GM12878 (cell line): Measurements from ENCODE around the gene CHAT. TPM values are rescaled to one million over a fixed set of nuclear protein-coding genes. Genes with fewer than 3 reads are reported as not detected.

Experiments
- ATAC-seq: fragments of 200-7000 bp; cut with Tn5 transposase; 3 replicates; pipeline ENCODE4 v1.9.1; 2020; ENCODE audit warnings: mild to moderate bottlenecking, moderate library complexity
- BruUV-seq: library from RNA; stranded (reverse); fragments of 400-500 nt; replicated peaks from 2 replicates; lab custom pipeline; 2021; lab: Mats Ljungman, UMichigan
- CTCF ChIA-PET: fragments of 300-600 bp; sonication (Branson Sonifier 250); formaldehyde crosslinking; extraction: SDS; loops from one replicate; lab custom pipeline; 2021; ENCODE audit warnings: inconsistent platforms; lab: Yijun Ruan, JAX
- POLR2A ChIA-PET: fragments of 350-600 bp; formaldehyde crosslinking; extraction: SDS; loops from one replicate; lab custom pipeline; 2021; ENCODE audit warnings: inconsistent platforms; lab: Charles Lee
- RAD21 ChIA-PET: fragments of 300-600 bp; sonication (Branson Sonifier 250); formaldehyde crosslinking; loops from one replicate; lab custom pipeline; 2023; ENCODE audit warnings: antibody characterized with exemption; ENCODE audit not compliant: unreplicated experiment; lab: Charles Lee
- SMC1A ChIA-PET: fragments of 300-600 bp; sonication (Branson Sonifier 250); formaldehyde crosslinking; loops from one replicate; lab custom pipeline; 2023; ENCODE audit not compliant: unreplicated experiment, uncharacterized antibody; lab: Charles Lee
- DNase-seq: peaks from one replicate; pipeline ENCODE4 v3.0.0-alpha.2; 2011; ENCODE audit warnings: low read depth, low spot score
- FAIRE-seq: peaks from 3 replicates; lab custom pipeline; 2011; peaks lifted over from hg19 to GRCh38; lab: Jason Lieb, UNC
- H2AFZ ChIP-seq: 2 replicates; pipeline ENCODE4 v1.6.0; 2011; ENCODE audit warnings: low read depth, low read length, control low read depth; ENCODE audit not compliant: control insufficient read depth
- H3K27ac ChIP-seq: 2 replicates; pipeline ENCODE4 v1.5.1; 2011; ENCODE audit warnings: control low read depth; ENCODE audit not compliant: control insufficient read depth, insufficient read depth
- H3K27me3 ChIP-seq, 2 experiments: replicated peaks in 1 of 2; 2 replicates each; pipeline versions ENCODE4 v1.6.0 to v1.6.1; 2011; ENCODE audit warnings: low read length in 1 of 2; ENCODE audit not compliant: control insufficient read depth in 2 of 2, insufficient read depth in 2 of 2
- H3K36me3 ChIP-seq, 2 experiments: 2 replicates each; pipeline ENCODE4 v1.5.1; 2011; ENCODE audit warnings: low read length in 1 of 2; ENCODE audit not compliant: control insufficient read depth in 2 of 2, insufficient read depth in 2 of 2
- H3K4me1 ChIP-seq: 2 replicates; pipeline ENCODE4 v1.6.1; 2011; ENCODE audit warnings: mild to moderate bottlenecking, low read length, moderate library complexity, mixed read lengths; ENCODE audit not compliant: control insufficient read depth, insufficient read depth
- H3K4me2 ChIP-seq: 2 replicates; pipeline ENCODE4 v1.6.0; 2011; ENCODE audit warnings: control low read depth; ENCODE audit not compliant: control insufficient read depth, insufficient read depth
- H3K4me3 ChIP-seq: fragments of 200-600 bp; sonication (generic); 2 replicates; pipeline ENCODE4 v1.5.1; 2016
- H3K79me2 ChIP-seq: 2 replicates; pipeline ENCODE4 v1.6.0; 2011; ENCODE audit warnings: low read length; ENCODE audit not compliant: control insufficient read depth, insufficient read depth
- H3K9ac ChIP-seq: 2 replicates; pipeline ENCODE4 v1.8.0; 2011; ENCODE audit warnings: low read length, control low read depth, mixed read lengths; ENCODE audit not compliant: control insufficient read depth, insufficient read depth
- H3K9me3 ChIP-seq: replicated peaks from 3 replicates; pipeline ENCODE4 v1.5.1; 2011; ENCODE audit warnings: mild to moderate bottlenecking, low read length; ENCODE audit not compliant: control insufficient read depth, insufficient read depth
- H4K20me1 ChIP-seq: 2 replicates; pipeline ENCODE4 v1.6.0; 2011; ENCODE audit not compliant: control insufficient read depth, insufficient read depth
- ATF2 ChIP-seq: IDR thresholded peaks from 2 replicates; pipeline ENCODE4 v1.6.1; 2012; ENCODE audit warnings: low read length, inconsistent platforms
- BHLHE40 ChIP-seq, 2 experiments: fragments of 450-650 bp in 1 of 2; IDR thresholded peaks; 2 replicates each; pipeline ENCODE4 v1.6.1; 2011 to 2017; ENCODE audit warnings: low read depth in 2 of 2, borderline replicate concordance in 1 of 2, improper control_type of control experiment in 1 of 2, low read length in 1 of 2, mild to moderate bottlenecking in 1 of 2
- CTCF ChIP-seq, 3 experiments: IDR thresholded peaks in 2 of 3; conservative IDR thresholded peaks in 1 of 3; 2 replicates each; pipeline ENCODE4 v1.5.1; 2011; ENCODE audit warnings: low read depth in 3 of 3, low read length in 3 of 3, mild to moderate bottlenecking in 3 of 3, control low read depth in 2 of 3, moderate library complexity in 2 of 3, inconsistent platforms in 1 of 3, mixed read lengths in 1 of 3; ENCODE audit not compliant: control insufficient read depth in 2 of 3, insufficient read depth in 1 of 3; ENCODE audit errors: extremely low read depth in 1 of 3
- EGR1 ChIP-seq, 2 experiments: IDR thresholded peaks; 1 replicate in 1 of 2; 2 replicates in 1 of 2; pipeline ENCODE4 v1.6.1; 2011 to 2012; ENCODE audit warnings: low read depth in 2 of 2, low read length in 2 of 2, borderline replicate concordance in 1 of 2, mild to moderate bottlenecking in 1 of 2, moderate library complexity in 1 of 2
- ESRRA ChIP-seq: IDR thresholded peaks from 2 replicates; pipeline ENCODE4 v1.6.1; 2012; ENCODE audit warnings: mild to moderate bottlenecking, low read length, improper control_type of control experiment
- FOXK2 ChIP-seq: fragments of 450-650 bp; IDR thresholded peaks from 2 replicates; pipeline ENCODE4 v1.6.1; 2017; ENCODE audit warnings: mild to moderate bottlenecking, moderate library complexity
- FOXM1 ChIP-seq: IDR thresholded peaks from 2 replicates; pipeline ENCODE4 v1.6.1; 2012; ENCODE audit warnings: low read depth, mild to moderate bottlenecking, inconsistent platforms, low read length, moderate library complexity
- GABPA ChIP-seq: IDR thresholded peaks from 2 replicates; pipeline ENCODE4 v1.6.1; 2014; ENCODE audit warnings: antibody characterized with exemption, low read depth, mild to moderate bottlenecking, inconsistent platforms
- GATAD2B ChIP-seq: fragments of 450-650 bp; conservative IDR thresholded peaks from 2 replicates; pipeline ENCODE4 v1.6.1; 2017; ENCODE audit warnings: low read depth, mild to moderate bottlenecking, moderate library complexity
- HDAC2 ChIP-seq: fragments of 200-600 bp; sonication (generic); IDR thresholded peaks from 2 replicates; pipeline ENCODE4 v1.6.1; 2017
- HDGF ChIP-seq: fragments of 450-650 bp; IDR thresholded peaks from 2 replicates; pipeline ENCODE4 v1.6.1; 2016; ENCODE audit warnings: antibody characterized with exemption
- IKZF2 ChIP-seq, 2 experiments: fragments of 450-650 bp; IDR thresholded peaks; 2 replicates each; pipeline ENCODE4 v1.6.1; 2017; ENCODE audit warnings: mild to moderate bottlenecking in 2 of 2, moderate library complexity in 2 of 2
- LARP7 ChIP-seq: fragments of 450-650 bp; IDR thresholded peaks from 2 replicates; pipeline ENCODE4 v1.6.1; 2017; ENCODE audit warnings: mild to moderate bottlenecking
- MYB ChIP-seq: fragments of 150-350 bp; IDR thresholded peaks from 2 replicates; pipeline ENCODE4 v1.6.1; 2014; ENCODE audit warnings: mild to moderate bottlenecking, low read depth, low read length, borderline replicate concordance
- SMARCA5 ChIP-seq: fragments of 450-650 bp; IDR thresholded peaks from 2 replicates; pipeline ENCODE4 v1.6.1; 2017; ENCODE audit warnings: mild to moderate bottlenecking
- STAT1 ChIP-seq: fragments of 450-650 bp; conservative IDR thresholded peaks from 2 replicates; pipeline ENCODE4 v1.6.1; 2014; ENCODE audit warnings: antibody characterized with exemption, mild to moderate bottlenecking
- WRNIP1 ChIP-seq: IDR thresholded peaks from 2 replicates; pipeline ENCODE4 v1.6.1; 2011; ENCODE audit warnings: low read depth, low read length, improper control_type of control experiment, borderline replicate concordance
- ZBTB4 ChIP-seq: fragments of 450-650 bp; formaldehyde crosslinking; IDR thresholded peaks from 2 replicates; pipeline ENCODE4 v1.4.0; 2022; ENCODE audit warnings: mild to moderate bottlenecking, moderate library complexity
- ZNF217 ChIP-seq: fragments of 450-650 bp; IDR thresholded peaks from 2 replicates; pipeline ENCODE4 v1.6.1; 2017; ENCODE audit warnings: antibody characterized with exemption, mild to moderate bottlenecking
- WGBS: methylation state at CpG from one replicate; pipeline ENCODE4 v1.1.6; 2016; ENCODE audit warnings: low lambda C conversion rate; ENCODE audit not compliant: insufficient replicate concordance, insufficient coverage; ENCODE audit errors: missing lambda C conversion rate; 5-methylcytosine and 5-hydroxymethylcytosine counted together
- in situ Hi-C: fragments of 300-500 bp; cut with MboI; formaldehyde crosslinking; loops from 9 replicates; pipeline ENCODE4 v1.14.3; 2018; ENCODE audit warnings: mixed read lengths
- intact Hi-C: fragments of 100-400 bp; cut with micrococcal nuclease; formaldehyde crosslinking; loops from one replicate; pipeline ENCODE4 v1.14.2; 2022; ENCODE audit not compliant: unreplicated experiment
- polyA plus RNA-seq, 11 experiments: library from polyadenylated mRNA; depleted of rRNA in 4 of 11; unstranded in 6 of 11; stranded (reverse) in 5 of 11; fragments of >200 nt; fragmentation: Nextera tagmentation in 4 of 11; fragmentation: Illumina TruSeq in 1 of 11; extraction: Ambion mirVana in 4 of 11; extraction: Trizol in 1 of 11; gene quantifications; 1 replicate in 1 of 11; 2 replicates in 10 of 11; pipeline versions ENCODE4 v1.2.1 to v1.2.3, GENCODE V29; 2011 to 2016; ENCODE audit warnings: inconsistent platforms in 2 of 11, missing spikeins in 2 of 11, low read depth in 1 of 11
- total RNA-seq, 4 experiments: library from RNA; depleted of rRNA in 3 of 4; stranded (reverse); fragments of >200 nt in 3 of 4; fragmentation: Illumina TruSeq in 1 of 4; extraction: Trizol in 1 of 4; gene quantifications; 2 replicates each; pipeline versions ENCODE4 v1.2.1 to v1.2.3, GENCODE V29; 2013 to 2021

CHAT gene
- total and polyA plus RNA-seq, 10 of the 15 experiments (the other 5 are each of a cell fraction or from before 2014, with no cell fraction given), result not detected

GRCh38 chr10:49664842-49665355 is 51.1 kb downstream of the CHAT start:
- no TSS peak for BruUV-seq
- Histone ChIP-seq H3K36me3 (no peaks in the 10 kb centered on the region), H2AFZ (no peak overlapping the region), H3K9ac (no peak overlapping the region), H3K4me2 (no peak overlapping the region), H3K27me3 (peaks cover 0 to 1% of the 10 kb centered on the region in 2 experiments; a peak in 2 of 4 replicates)
- ChIA-PET RAD21 (no interaction called here), POLR2A (no interaction called here), CTCF (no interaction called here), SMC1A (no interaction called here)
- in situ Hi-C loops, result no loop called here
- no peak for TF ChIP-seq STAT1
- TF ChIP-seq ZBTB4 (CRISPR knock-in tag), result no peak
- no peak for TF ChIP-seq CTCF (IDR thresholded peaks at IDR 0.05 in 2 of 3, conservative IDR thresholded peaks at IDR 0.05 in 1 of 3; ENCODE audit: control insufficient read depth in 2 of 3, extremely low read depth in 1 of 3, insufficient read depth in 1 of 3, low read depth in 3 of 3, low read length in 3 of 3)
- TF ChIP-seq EGR1 (IDR thresholded peaks at IDR 0.05; ENCODE audit: borderline replicate concordance in 1 of 2, low read depth in 2 of 2, low read length in 2 of 2), result no peak
- no peak for TF ChIP-seq FOXM1
- no peak for TF ChIP-seq GATAD2B
- no peak for TF ChIP-seq LARP7
- TF ChIP-seq ZNF217, result no peak
- TF ChIP-seq HDAC2, result no peak
- no peak for TF ChIP-seq ESRRA
- TF ChIP-seq HDGF, result no peak
- TF ChIP-seq ATF2, result no peak
- TF ChIP-seq IKZF2 (IDR thresholded peaks at IDR 0.05), result no peak
- TF ChIP-seq GABPA, result no peak
- TF ChIP-seq FOXK2, result no peak
- TF ChIP-seq SMARCA5, result no peak
- TF ChIP-seq BHLHE40 (IDR thresholded peaks at IDR 0.05; ENCODE audit: borderline replicate concordance in 1 of 2, low read depth in 2 of 2, low read length in 1 of 2), result no peak
- no peak for TF ChIP-seq MYB
- TF ChIP-seq WRNIP1, result no peak
- TF ChIP-seq, all 136 proteins: peak for 0
- FAIRE-seq (no peak), DNase-seq (no peak), ATAC-seq (no peak)
- intact Hi-C loops, result no loop called here
- no peak overlapping the region for H3K27ac ChIP-seq
- no peaks in the 10 kb centered on the region for H3K79me2 ChIP-seq
- no peaks in the 10 kb centered on the region for H3K4me1 ChIP-seq
- H3K9me3 ChIP-seq, result no peaks in the 10 kb centered on the region
- H4K20me1 ChIP-seq, result no peaks in the 10 kb centered on the region
- no peak overlapping the region for H3K4me3 ChIP-seq
- 11% methylated on average over 4 of the region's 4 CpGs for WGBS
